ENCODE data around the gene FBLIM1.
A peak's percentile ranks its signal among the peaks of the same experiment; 100 is the strongest.

The FBLIM1 gene

DNA sequence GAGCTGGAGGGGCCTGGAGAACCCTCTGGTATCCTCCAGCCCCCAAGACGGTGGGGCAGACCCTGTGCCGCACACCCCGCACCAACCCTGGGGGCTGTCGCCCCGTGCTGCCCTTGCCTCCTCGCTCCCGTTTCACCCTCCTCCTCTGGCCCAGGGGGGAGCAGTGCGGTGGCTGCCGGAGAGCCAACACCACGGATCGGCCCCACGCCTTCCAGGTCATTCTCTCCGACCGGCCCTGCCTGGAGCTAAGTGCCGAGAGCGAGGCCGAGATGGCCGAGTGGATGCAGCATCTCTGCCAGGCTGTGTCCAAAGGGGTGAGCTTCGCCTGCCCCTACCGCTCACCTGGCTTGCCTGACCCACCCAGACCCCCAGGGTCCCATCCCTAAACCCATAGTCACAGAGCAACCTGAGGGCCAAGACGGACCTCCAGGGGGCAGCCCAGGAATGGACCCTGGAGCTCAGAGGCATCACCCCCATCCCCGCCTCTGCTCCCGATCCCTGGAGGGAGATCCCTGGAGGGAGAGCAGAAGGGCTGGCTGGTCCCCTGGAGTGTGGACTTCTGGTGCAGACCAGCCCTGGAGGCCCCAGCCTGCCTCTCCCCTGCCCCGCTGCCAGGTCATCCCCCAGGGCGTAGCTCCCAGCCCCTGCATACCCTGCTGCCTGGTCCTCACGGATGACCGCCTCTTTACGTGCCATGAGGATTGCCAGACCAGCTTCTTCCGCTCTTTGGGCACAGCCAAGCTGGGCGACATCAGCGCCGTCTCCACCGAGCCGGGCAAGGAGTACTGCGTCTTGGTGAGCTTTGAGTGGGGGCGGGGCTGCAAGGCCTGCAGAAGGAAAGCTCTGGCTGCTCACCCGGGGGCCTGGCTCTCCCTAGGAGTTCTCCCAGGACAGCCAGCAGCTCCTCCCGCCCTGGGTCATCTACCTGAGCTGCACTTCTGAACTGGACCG lies 26.6 kb upstream of the FBLIM1 start:
- DNase-seq (ENCODE audit: low read depth) = no peak

DNA sequence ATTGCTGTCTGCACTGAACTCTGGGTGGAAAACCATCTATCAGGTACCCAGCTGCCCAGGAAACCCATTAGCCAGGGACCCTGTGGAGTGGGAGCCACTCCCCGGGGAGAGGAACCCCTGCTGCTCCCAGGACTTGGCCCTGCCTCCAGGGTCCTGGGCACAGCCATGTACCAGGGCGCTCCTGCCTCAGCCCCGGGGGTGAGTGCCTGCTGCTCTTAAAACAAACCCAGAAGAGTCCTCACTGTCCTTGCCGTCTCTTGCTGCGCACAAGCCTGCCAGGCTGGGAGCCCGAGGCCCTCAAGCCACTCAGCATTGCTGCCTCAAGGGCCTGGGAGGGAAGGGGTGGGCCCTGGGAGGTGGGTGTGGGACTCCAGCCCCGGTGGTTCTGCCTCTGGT lies 25.9 kb upstream of the FBLIM1 start:
- DNase-seq (ENCODE audit: low read depth) = no peak

DNA sequence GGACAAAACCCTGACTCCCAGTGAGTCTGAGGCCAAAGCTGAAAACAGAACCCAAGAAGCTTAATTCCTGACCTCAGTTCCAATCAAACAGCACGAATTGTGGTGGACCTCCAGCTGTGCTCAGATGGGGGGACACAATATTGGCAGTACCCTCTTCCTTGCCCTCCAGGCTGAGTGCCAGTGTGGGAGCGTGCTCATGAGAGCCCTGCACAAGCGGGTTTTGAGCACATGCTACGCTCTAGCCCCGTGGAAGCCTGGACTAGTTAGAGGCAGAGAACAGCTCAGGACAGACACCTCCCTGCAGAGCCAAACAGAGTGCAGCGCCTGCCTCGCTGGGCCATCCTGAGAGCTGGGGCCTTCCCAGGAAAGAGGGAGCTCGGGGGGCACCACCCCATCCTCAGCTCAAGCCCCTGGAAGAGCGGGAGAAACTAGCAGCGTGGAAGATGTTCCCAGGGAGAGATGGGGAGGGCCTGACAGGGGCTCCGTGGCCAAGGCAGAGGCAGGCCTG lies 25.3 kb upstream of the FBLIM1 start:
- DNase-seq (ENCODE audit: low read depth) = no peak

DNA sequence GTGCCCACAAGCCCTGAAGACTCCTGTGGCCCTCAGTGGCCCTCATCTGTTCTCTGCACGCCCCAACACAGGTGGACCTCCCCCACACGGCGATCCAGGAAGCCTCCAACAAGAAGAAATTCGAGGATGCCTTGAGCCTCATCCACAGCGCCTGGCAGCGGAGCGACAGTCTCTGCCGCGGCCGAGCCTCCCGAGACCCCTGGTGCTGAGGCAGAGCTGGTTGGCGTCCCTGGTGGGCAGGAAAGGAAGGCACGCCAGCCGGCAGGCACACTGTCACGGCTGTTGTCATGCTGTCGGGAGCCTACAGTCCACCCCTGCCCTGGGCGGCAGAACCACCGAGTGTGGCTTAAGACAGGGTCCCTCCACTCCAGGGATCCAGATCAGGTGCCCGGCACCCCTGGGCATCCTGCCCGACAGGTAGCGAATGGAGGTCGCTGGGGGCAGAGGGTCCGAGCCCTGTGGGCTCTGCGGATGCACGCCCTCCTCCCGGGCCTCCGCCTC lies 24.8 kb upstream of the FBLIM1 start:
- no peak for DNase-seq (ENCODE audit: low read depth)

DNA sequence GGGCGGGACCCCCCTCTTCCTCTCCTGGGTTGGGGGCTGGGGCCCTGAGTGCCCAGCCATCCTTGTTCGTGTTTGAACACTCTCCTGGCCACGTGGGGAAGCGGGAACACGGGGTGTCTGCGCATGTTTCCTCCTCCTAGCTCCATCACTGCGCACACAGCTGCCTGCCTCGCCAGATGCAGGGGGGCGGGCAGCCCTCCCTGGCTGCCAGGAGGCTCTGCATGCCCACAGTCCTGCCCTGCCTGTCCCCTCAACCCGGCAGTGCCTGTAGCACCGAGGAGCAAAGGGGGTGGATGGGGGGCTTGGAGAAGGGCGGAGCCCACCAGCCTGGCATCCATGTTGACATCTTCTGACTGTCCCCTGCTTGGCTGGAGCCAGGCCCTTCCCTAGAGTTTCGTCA lies 24.3 kb upstream of the FBLIM1 start:
- no peak for DNase-seq (ENCODE audit: low read depth)

DNA sequence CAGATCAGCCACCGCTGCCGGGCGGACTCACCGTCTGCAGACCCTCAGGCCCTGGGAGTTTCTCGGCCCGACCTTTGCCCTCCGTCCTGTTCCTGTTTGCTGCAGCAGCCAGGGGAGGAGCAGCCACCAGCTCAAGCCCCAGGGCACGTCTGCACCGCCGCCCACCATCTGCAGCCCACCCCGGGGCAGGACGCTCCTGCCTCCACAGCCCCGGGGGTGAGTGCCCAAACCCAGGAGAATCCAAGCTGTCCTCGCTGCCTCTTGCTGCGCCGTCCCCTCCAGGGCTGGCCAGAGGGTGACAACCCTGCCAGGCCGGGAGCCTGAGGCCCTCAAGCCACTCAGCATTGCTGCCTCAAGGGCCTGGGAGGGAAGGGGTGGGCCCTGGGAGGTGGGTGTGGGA lies 23.7 kb upstream of the FBLIM1 start:
- no peak for DNase-seq (ENCODE audit: low read depth)

DNA sequence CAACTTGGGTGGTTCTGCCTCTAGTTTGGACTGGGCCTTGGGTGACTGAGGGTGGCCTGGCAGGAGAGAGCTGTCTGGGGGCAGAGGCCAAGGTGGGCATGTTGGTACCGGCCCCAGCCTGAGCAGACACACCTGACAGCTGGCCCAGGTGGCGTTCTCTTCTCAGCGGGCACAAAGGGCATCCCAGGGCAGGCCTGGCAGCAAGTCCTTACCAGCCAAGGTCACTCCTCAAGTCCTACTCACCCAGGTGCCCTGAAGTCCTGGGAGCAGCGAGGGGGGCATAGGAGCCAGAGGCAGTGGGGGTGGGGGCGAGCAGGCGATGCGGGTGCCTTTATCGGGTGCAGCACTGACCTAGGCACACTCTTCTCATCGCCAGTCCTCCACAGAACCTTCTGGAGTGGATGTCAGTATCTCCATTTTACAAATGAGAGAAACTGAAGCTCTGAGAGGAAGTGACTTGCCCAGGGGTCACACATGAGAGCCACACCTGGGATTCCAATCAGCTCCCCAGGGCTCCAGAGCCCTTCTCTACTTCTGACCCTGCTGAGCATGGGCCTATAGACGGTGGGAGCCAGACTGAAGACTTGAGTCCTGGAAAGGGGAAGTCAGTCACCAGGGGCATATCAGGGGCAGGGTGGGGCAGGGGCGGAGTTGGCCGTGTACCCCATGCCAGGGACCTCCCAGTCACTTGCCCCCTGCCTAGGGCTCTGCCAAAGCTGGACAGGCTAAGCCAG lies 23.1 kb upstream of the FBLIM1 start:
- no peak for DNase-seq (ENCODE audit: low read depth)

DNA sequence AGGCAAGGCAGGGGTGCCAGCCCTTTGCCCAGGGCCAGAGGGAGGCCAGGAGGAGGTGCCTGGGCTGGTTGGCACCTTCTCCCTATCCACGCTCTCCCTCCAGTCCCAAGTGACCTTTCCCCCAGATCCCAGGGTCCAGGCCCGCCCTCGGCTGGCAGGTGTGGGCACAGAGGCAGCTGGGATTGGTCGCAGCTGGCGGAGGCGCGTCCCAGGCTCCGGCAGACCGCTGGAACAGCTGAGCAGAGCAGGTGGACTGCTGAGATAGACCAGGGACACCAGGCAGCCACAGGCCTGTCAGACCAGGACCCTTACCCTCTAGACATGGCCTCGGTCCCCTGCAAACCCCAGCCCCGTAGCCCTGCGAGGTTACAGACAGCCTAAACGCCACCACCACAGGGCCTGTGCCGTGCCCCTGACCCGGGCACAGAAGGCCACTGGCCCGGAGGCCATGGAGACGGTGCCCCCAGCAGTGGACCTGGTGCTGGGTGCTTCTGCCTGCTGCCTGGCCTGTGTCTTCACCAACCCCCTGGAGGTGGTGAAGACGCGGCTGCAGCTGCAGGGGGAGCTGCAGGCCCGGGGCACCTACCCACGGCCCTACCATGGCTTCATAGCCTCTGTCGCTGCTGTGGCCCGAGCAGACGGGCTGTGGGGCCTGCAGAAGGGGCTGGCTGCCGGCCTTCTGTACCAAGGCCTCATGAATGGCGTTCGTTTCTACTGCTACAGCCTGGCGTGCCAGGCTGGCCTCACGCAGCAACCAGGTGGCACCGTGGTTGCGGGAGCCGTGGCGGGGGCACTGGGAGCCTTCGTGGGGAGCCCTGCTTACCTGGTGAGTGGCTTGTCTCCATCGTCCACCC lies 22.3 kb upstream of the FBLIM1 start, which contains the start of gene SLC25A34:
TSS of gene SLC25A34 (plus strand) at position 221 of the 854 bp plus-strand sequence. CDS start at position 449, 228 bp downstream.
- no peak for DNase-seq (ENCODE audit: low read depth)

DNA sequence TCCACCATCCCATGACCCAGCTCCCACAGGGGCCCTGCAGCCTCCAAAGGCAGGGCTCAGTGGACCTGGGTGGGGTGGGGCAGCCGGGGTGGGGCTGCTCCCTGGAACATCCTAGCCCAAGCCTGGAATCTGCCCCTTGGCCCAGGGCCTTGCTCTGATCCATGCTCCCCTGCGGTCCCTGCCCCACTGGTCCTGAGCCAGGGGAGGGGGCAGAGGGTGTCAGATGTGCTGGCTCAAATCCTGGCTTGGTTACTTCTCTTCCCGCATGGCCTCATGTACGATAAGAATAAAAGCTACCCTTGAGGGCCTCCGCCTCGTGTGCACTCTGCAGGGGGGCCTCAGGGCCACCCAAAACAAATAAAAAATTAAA lies 21.7 kb upstream of the FBLIM1 start:
- DNase-seq (ENCODE audit: low read depth) = no peak

DNA sequence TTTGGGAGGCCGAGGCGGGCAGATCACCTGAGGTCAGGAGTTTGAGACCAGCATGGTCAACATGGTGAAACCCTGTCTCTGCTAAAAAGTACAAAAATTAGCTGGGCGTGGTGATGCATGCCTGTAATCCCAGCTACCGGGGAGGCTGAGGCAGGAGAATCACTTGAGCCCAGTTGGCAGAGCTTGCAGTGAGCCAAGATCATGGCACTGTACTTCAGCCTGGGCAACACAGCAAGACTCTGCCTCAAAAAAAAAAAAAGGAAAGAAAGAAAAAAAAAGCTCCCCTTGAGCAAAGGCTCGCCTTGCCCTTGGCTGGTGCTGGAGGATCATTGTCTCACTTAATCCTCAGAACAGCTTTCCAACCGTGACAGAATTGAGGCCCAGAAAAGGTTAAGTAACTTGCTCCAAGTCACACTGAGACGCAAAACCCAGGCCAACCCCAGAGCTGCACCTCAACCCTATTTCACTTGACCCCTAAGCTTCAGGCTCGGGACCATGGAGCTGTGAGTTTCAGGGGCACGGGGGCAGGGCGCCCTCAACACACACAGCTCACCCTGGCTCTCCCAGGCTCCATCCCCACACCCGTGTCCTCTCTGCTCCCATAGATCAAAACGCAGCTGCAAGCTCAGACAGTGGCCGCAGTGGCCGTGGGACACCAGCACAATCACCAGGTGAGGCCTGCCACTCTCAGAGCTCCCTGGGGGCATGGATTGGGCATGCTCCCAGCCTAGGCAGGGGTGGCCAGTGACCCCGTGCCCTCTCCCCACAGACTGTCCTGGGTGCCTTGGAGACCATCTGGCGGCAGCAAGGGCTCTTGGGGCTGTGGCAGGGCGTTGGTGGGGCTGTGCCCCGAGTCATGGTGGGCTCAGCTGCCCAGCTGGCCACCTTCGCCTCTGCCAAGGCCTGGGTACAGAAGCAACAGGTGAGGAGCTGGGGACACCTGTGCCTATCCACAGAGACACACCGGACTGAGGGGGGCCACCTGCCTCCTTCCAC lies 21.0 kb upstream of the FBLIM1 start:
- no peak for DNase-seq (ENCODE audit: low read depth)

DNA sequence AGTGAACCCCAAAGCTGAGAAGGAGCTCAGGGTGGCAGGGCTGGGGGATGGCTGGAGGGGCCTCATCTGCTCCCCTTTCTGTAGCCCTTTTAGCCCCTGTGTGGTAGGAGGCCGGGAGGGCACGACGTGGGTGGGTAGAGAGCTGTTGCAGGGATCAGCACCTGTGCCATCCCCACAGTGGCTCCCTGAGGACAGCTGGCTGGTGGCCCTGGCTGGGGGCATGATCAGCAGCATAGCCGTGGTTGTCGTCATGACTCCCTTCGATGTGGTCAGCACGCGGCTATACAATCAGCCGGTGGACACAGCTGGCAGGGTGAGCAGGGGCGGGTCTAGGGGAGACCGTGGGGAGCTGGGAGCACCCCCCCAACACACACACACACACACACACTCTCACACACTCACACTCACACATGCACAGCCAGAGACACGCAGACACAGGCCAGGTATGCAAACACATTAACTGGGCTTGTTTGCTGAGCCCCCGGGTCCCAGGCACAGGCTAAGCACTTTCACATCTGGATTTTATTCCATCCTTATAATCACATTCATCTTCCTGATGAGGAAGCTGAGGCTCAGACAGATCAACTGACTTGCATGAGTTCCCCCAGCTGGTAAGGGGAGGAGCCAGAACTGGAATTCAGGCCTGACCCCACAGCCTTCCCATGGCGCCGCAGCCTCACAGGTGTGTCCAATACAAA lies 20.0 kb upstream of the FBLIM1 start:
- DNase-seq (ENCODE audit: low read depth) = no peak

DNA sequence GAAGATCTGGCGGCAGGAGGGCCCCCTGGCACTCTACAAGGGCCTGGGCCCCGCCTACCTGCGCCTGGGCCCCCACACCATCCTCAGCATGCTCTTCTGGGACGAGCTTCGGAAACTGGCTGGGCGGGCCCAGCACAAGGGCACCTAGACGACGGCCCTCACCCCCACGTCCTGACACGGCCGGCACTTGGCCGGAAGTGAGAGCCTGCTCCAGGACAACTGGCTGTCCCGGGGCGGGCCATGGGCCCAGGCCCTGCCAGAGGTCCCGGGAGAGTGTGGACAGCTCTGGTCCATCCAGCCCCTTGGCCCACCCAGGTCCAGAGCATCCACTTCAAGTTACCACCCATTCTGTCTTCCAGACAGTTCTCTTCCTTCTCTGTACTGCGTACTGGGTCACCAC lies 19.3 kb upstream of the FBLIM1 start:
- no peak for DNase-seq (ENCODE audit: low read depth)

DNA sequence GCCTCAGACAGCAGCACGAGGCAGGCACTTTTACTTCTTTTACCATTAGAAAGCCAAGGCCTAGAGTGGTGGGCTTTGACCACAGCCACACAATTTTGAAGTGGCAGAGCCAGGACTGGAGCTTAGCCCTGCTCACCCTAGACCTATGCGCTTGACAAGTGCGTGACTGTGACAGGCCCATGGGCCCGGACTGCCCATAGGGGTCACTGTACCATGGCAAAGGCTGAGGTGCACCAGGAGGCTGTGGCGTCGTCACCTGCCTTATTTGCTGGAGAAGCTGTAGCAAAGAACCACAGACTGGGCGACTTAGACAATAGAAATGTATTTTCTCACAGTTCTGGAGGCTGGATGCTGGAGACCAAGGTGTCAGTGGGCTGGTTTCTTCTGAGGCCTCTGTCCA lies 18.9 kb upstream of the FBLIM1 start:
- no peak for DNase-seq (ENCODE audit: low read depth)

DNA sequence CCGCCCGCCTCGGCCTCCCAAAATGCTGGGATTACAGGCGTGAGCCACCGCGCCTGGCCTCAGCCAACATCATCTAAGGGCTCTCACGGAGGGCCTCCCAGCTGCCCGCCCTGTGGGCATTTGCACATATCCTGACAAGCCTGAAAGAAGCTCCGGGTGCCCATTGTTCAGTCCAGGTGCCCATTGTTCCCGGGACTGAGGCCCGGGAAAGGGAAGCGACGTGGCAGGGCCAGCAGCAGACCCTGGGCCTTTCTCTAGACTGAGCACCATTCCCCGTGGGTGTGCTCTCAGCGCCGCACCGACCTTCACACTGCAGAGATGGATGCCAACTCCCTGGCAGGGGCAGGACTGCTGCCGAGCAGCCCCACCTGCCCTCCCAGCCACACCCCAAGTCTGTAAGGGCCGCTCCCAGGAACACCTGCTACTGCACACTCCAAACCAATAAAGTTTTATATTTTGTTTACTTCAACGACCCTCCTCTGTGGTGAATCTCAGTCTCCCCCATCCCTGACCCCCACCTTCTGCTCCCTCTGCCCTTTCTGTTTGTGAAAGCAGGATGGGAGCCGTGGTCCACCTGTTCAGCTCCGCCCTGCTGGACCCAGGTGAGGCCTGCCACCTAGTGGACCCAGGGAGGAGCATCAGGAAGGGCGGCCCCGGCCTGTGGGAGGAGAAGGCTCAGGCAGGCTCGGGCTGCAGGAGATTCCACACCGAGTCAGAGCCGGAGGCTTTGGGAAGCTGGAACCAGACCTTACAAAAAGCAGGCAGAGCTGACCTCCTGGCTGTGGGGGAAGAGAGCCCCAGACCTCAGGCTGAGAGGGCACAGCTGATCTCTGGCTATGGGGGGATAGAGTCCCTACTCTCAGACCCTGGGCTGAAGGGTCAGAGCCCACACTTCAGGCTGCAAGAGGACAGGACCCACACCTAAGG lies 17.4 kb upstream of the FBLIM1 start:
- peak; percentile 33 for DNase-seq (ENCODE audit: low read depth)

DNA sequence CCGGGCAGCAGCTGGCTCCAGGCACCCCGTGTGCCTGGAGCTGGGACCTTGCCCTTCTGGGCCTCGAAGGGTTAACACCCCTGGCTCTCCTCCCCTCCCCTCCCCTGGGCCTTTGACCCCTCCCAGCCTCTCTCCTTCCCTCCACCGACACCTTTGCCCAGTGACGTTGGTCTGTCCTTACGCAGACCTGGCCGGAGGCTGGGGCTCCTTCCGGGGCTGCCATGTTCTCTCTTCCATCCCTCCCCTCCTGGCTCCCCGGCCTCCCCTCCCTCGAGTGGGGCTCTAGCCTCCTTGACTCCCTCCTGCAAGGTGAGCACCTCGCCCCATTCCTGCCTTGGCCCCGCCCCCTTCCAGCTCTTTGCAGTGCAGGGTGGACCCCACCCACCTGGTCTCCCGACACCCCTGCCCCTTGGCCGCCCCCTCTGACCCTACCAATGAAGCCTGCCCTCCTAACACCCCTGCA lies 16.2 kb upstream of the FBLIM1 start, which contains the start of gene TMEM82:
TSS of gene TMEM82 (plus strand) at position 161 of the 463 bp plus-strand sequence. CDS start at position 222, 61 bp downstream.
- no peak for DNase-seq (ENCODE audit: low read depth)

DNA sequence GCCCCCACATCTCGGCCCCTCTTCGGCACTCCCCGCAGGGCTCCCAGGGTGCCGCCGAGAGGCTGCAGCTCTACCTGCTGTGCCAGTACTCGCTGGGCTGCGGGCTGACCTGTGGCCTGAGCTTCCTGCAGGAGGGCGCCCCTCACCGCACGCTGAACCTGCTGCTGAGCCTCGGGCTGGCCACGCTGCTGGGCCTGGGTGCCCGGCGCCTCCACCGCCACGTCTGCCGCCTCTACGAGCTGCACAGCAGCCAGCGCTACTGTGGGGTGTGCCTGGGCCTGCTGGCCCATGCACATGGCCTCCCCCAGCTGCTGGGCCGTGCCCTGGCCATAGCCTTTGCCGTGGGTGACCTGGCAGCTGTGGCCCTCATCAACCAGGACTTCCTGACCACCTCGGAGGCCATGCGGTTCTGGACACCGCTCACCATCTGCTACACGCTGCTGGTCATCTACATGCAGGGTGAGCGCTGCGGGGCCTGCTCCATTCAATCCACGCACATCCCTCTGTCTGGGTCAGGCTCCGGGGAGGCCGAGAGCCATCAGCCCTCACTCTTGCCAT lies 14.4 kb upstream of the FBLIM1 start:
- no peak for DNase-seq (ENCODE audit: low read depth)

DNA sequence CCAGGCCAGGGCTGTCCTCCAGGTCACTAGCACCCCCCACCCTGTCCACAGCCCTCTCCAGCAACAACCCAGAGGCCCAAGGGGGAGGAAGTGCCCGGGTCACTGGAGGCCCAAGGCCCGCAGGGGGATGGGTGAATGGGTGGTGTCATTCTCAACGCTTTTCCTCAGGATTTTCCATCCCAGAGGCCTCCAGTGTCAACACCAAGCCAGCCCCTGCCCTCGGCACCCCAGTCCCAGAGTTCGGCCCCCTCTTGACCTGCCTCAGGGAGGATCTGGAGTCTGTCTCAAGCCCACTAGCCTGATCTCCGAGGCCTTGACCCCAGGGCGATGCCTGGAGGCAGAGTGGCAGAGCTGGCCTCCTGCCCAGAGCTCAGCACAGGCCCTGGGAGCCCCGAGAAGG lies 11.2 kb upstream of the FBLIM1 start:
- DNase-seq (ENCODE audit: low read depth) = no peak

DNA sequence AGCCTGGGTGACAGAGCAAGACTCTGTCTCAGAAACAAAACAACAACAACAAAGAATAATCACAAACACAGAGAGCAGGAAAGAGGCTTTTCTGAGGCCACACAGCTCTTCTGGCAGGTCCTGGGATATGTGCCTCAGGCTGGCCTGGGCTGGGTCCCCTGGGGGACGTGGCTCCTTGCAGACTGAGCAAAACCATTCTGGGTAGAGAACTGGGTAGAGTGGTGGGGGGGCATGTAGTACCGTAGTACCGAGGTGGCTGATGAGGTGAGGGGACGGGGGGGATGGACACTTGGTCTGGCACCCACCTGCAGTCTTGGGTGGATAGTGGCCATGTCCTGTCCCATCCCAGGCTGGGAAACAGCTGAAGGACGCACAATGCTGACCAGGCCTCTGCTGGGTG lies 10.3 kb upstream of the FBLIM1 start:
- DNase-seq (ENCODE audit: low read depth) = no peak
